ENCODE results near the gene APOE. TPM values are rescaled to one million over a fixed set of nuclear protein-coding genes. Genes with fewer than 3 reads are reported as not detected.

The APOE gene
- total and polyA plus RNA-seq, 2 of the 8 experiments (the other 6 are each of a cell fraction or from before 2014, with no cell fraction given): 629 to 1,258 TPM

DNA sequence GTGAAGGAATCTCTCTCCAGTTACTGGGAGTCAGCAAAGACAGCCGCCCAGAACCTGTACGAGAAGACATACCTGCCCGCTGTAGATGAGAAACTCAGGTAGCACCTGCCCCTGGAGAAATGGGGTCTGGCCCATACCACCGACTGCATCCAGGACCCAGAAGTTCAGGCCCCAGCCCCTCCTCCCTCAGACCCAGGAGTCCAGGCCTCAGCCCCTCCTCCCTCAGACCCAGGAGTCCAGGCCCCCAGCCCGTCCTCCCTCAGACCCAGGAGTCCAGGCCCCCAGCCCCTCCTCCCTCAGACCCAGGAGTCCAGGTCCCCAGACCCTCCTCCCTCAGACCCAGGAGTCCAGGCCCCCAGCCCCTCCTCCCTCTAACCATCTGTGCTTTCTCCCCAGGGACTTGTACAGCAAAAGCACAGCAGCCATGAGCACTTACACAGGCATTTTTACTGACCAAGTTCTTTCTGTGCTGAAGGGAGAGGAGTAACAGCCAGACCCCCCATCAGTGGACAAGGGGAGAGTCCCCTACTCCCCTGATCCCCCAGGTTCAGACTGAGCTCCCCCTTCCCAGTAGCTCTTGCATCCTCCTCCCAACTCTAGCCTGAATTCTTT is 43.3 kb downstream of the APOE start:
- H3K27me3 ChIP-seq (replicated peaks in 1 of 4; ENCODE audit: control insufficient read depth in 3 of 4, extremely low read depth in 1 of 4, insufficient read depth in 3 of 4, low read length in 3 of 4): no peaks in the 10 kb centered on the region
- H3K9me3 ChIP-seq (ENCODE audit: insufficient read depth in 2 of 2, low read depth in 1 of 2, low read length in 1 of 2): no peaks in the 10 kb centered on the region
- H3K27ac ChIP-seq (ENCODE audit: low read depth, low read length): no peak overlapping the region
- H3K36me3 ChIP-seq (ENCODE audit: control insufficient read depth in 2 of 4, insufficient read depth in 4 of 4, low read length in 3 of 4): no peaks in the 10 kb centered on the region
- H2BK15ac ChIP-seq (ENCODE audit: low read length): no peak overlapping the region
- H2BK120ac ChIP-seq (replicated peaks; ENCODE audit: low read depth, low read length): no peak overlapping the region
- FAIRE-seq: no peak
- POLR2A ChIA-PET (ENCODE audit: partially characterized antibody): interaction anchor here (0.8 to 11.6 kb wide), 6 partner anchors 12 to 44 kb away, joined by 3 to 121 read pairs (median 3); partner anchors contain the start of gene APOE
- H3K14ac ChIP-seq (ENCODE audit: insufficient read length): no peak overlapping the region
- H3K79me1 ChIP-seq (ENCODE audit: low read depth, low read length): no peaks in the 10 kb centered on the region
- H4K8ac ChIP-seq (ENCODE audit: extremely low read depth, insufficient read depth, low read length): no peak overlapping the region
- H2BK12ac ChIP-seq (ENCODE audit: low read depth, low read length): no peak overlapping the region
- peaks cover 0 to 3% of the 10 kb centered on the region in 2 experiments; a peak in 1 of 4 replicates for H3K79me2 ChIP-seq (ENCODE audit: control insufficient read depth in 1 of 2, insufficient read depth in 2 of 2, low read length in 2 of 2)
- no peak overlapping the region for H2AK5ac ChIP-seq (ENCODE audit: low read depth, low read length)
- H3K4me1 ChIP-seq (replicated peaks in 1 of 4; ENCODE audit: control insufficient read depth in 3 of 4, insufficient read depth in 4 of 4, low read length in 3 of 4): no peaks in the 10 kb centered on the region; a peak in 1 of 7 replicates
- CTCF ChIA-PET (ENCODE audit: partially characterized antibody): interaction anchor here (0.5 to 8.3 kb wide), 5 partner anchors 9 to 1172 kb away, joined by 3 to 201 read pairs (median 3); partner anchors contain the start of gene APOE
- no peak for TF ChIP-seq PHF8 (conservative IDR thresholded peaks at IDR 0.05; ENCODE audit: low read depth, low read length)
- no peak overlapping the region for H3K56ac ChIP-seq (replicated peaks; ENCODE audit: insufficient read length, low read depth, low read length)
- WGBS, 2 experiments (ENCODE audit: extremely low coverage in 1 of 2, insufficient coverage in 1 of 2, insufficient read length in 1 of 2, insufficient replicate concordance in 2 of 2, low coverage in 1 of 2, low lambda C conversion rate in 2 of 2, missing lambda C conversion rate in 1 of 2): 100% methylated on average over 3 of the region's 5 CpGs; no CpG with 5 or more reads in 1 of the 2 experiments
- H2BK20ac ChIP-seq (ENCODE audit: low read length): no peak overlapping the region
- no peaks in the 10 kb centered on the region for H3K23me2 ChIP-seq (ENCODE audit: low read depth, low read length)
- H4K5ac ChIP-seq (ENCODE audit: insufficient read length, low read depth, low read length): no peak overlapping the region
- H3K4me3 ChIP-seq (ENCODE audit: extremely low read depth in 1 of 4, insufficient read depth in 2 of 4, low read depth in 3 of 4, low read length in 4 of 4): no peak overlapping the region
- no peak overlapping the region for H4K91ac ChIP-seq (replicated peaks; ENCODE audit: insufficient read length, low read length)
- H4K20me1 ChIP-seq (replicated peaks in 1 of 2; ENCODE audit: control insufficient read depth in 1 of 2, insufficient read depth in 2 of 2, low read length in 2 of 2): peaks cover 0 to 2% of the 10 kb centered on the region in 2 experiments
- H3K9ac ChIP-seq (replicated peaks in 1 of 4; ENCODE audit: extremely low read depth in 1 of 4, low read depth in 3 of 4, low read length in 3 of 4): no peak overlapping the region
- no peak for DNase-seq (ENCODE audit: low read depth in 1 of 2, low spot score in 2 of 2)
- H2AFZ ChIP-seq (ENCODE audit: low read length): no peak overlapping the region
- H3K18ac ChIP-seq (ENCODE audit: extremely low read depth, low read length): no peak overlapping the region
- H3K4me2 ChIP-seq (ENCODE audit: insufficient read depth in 1 of 2, low read depth in 2 of 2, low read length in 2 of 2): no peak overlapping the region
- H3K23ac ChIP-seq (ENCODE audit: insufficient read length): no peak overlapping the region
- H3K4ac ChIP-seq (replicated peaks; ENCODE audit: insufficient read length, low read depth, low read length): no peak overlapping the region
- no peak overlapping the region for H2BK5ac ChIP-seq (ENCODE audit: low read depth, low read length)

Measured in H1 (cell line).